Measurements from ENCODE around the gene ZNF792. TPM values are rescaled to one million over a fixed set of nuclear protein-coding genes. Genes with fewer than 3 reads are reported as not detected.

The ZNF792 gene
- total and polyA plus RNA-seq, 2 of the 4 experiments (the other 2 are of a cell fraction), result 1.5 to 4.8 TPM

GRCh38 chr19:34957830-34958751 lies 5.9 kb downstream of the ZNF792 start:
- Histone ChIP-seq H3K14ac (replicated peaks; ENCODE audit: low read depth, low read length) (no peak overlapping the region), H2AFZ (replicated peaks; ENCODE audit: low read length, poor library complexity) (no peak overlapping the region), H2BK120ac (ENCODE audit: low read depth, low read length) (no peak overlapping the region), H4K91ac (ENCODE audit: insufficient read depth, low read depth, low read length) (no peak overlapping the region), H4K5ac (ENCODE audit: low read depth, low read length) (no peak overlapping the region), H2AK5ac (ENCODE audit: low read depth, low read length) (no peak overlapping the region), H3K27me3 (ENCODE audit: control insufficient read depth, insufficient read depth, low read length) (no peaks in the 10 kb centered on the region), H3K4me2 (ENCODE audit: low read depth, low read length) (no peak overlapping the region), H3K4ac (ENCODE audit: low read depth, low read length) (no peak overlapping the region), H4K20me1 (ENCODE audit: insufficient read depth, low read length) (peaks cover 26% of the 10 kb centered on the region), H3K9me3 (ENCODE audit: control insufficient read depth, insufficient read depth, low read length) (peaks cover 41% of the 10 kb centered on the region), H3K56ac (ENCODE audit: extremely low read depth, insufficient read depth, low read length) (no peak overlapping the region), H2AK9ac (replicated peaks; ENCODE audit: low read depth, low read length, poor library complexity) (no peak overlapping the region), H4K8ac (ENCODE audit: low read depth in 2 of 2, low read length in 2 of 2) (no peak overlapping the region), H2BK15ac (ENCODE audit: low read depth, low read length) (no peak overlapping the region), H3K79me1 (ENCODE audit: low read depth in 1 of 2, low read length in 2 of 2) (peaks cover 41 to 48% of the 10 kb centered on the region in 2 experiments), H2BK5ac (ENCODE audit: low read depth, low read length, poor library complexity, severe bottlenecking) (no peak overlapping the region), H3K9ac (ENCODE audit: low read depth, low read length) (no peak overlapping the region), H3K4me1 (ENCODE audit: control insufficient read depth, insufficient read depth, low read length) (peaks cover 3% of the 10 kb centered on the region), H3K18ac (ENCODE audit: low read depth, low read length) (no peak overlapping the region), H3K23ac (ENCODE audit: low read depth, low read length) (no peak overlapping the region), H3K27ac (ENCODE audit: insufficient read depth, low read length) (no peak overlapping the region), H3K4me3 (ENCODE audit: insufficient read depth, low read depth, low read length) (no peak overlapping the region), H3K36me3 (ENCODE audit: control insufficient read depth, insufficient read depth, low read length) (peaks cover 35% of the 10 kb centered on the region), H2BK20ac (ENCODE audit: low read depth, low read length) (no peak overlapping the region), H3K9me1 (ENCODE audit: insufficient read depth, low read length) (peaks cover 19% of the 10 kb centered on the region)
- dilution Hi-C loops (cut with HindIII; ENCODE audit: low sequenced_read_pairs, unreplicated experiment) (no loop called here), in situ Hi-C loops (cut with MboI; ENCODE audit: low sequenced_read_pairs) (no loop called here), intact Hi-C loops (cut with micrococcal nuclease) (no loop called here)
- DNase-seq (no peak), ATAC-seq (ENCODE audit: low read depth) (no peak)
- ChIA-PET CTCF (no interaction called here), POLR2A (ENCODE audit: unreplicated experiment) (no interaction called here)
- BruUV-seq (replicated peaks), result no TSS peak
- TF ChIP-seq CHD1 (IDR thresholded peaks at IDR 0.05; ENCODE audit: low read depth, low read length), result no peak
- TF ChIP-seq BHLHE40 (IDR thresholded peaks at IDR 0.05; ENCODE audit: low read depth, low read length), result no peak
- TF ChIP-seq ELK1 (IDR thresholded peaks at IDR 0.05; ENCODE audit: borderline replicate concordance, low read depth, low read length), result no peak
- TF ChIP-seq FOS (IDR thresholded peaks at IDR 0.05; ENCODE audit: low read depth, low read length), result no peak
- TF ChIP-seq MAZ (IDR thresholded peaks at IDR 0.05; ENCODE audit: borderline replicate concordance, low read depth, low read length), result no peak
- TF ChIP-seq MXI1 (IDR thresholded peaks at IDR 0.05; ENCODE audit: borderline replicate concordance, low read depth, low read length), result no peak
- no peak for TF ChIP-seq RFX5 (IDR thresholded peaks at IDR 0.05; ENCODE audit: low read depth, low read length)
- no peak for TF ChIP-seq POLR2A (IDR thresholded peaks at IDR 0.05; ENCODE audit: low read depth, low read length)
- TF ChIP-seq USF2 (IDR thresholded peaks at IDR 0.05; ENCODE audit: low read depth, low read length), result no peak
- no peak for TF ChIP-seq RCOR1 (IDR thresholded peaks at IDR 0.05; ENCODE audit: insufficient replicate concordance, low read length)
- 97% methylated on average over 4 of the region's 22 CpGs; no CpG with 5 or more reads in 1 of the 2 experiments for WGBS, 2 experiments (ENCODE audit: extremely low coverage in 2 of 2, insufficient read length in 1 of 2)

Data from IMR-90 (cell line).